Stimulated activated CD8-positive, alpha-beta memory T cell treated with anti-CD3 and anti-CD28 coated beads, Interleukin-2, amount 100 ng/mL, for 1 hour (primary cell): ENCODE data around the gene SYNDIG1.

ENCODE experiments used
- DNase-seq, 2 donors: peaks; one replicate each; pipeline ENCODE4 v3.0.0-alpha.2; 2020; ENCODE audit warnings: low read depth in 2 of 2

Gene SYNDIG1

DNA sequence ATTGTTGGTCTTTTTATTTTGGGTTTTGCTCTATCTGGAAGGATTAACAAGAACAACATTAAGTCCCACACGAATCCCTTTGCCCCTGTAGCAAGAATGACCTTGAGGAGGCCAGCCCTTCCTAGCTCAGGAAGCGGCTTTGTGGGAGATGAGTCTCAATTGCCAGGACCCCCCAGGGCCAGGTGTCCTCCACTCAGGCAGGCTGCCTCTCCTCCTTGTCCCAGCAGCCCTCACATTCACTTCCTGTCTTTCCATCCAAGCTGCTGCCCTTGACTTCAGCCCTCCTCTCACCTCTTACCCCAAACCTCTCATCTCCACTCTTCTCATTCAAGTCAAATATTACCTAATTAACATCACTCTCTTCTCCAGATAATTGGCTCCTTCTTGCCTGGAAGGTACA is 22.6 kb upstream of the SYNDIG1 start:
- DNase-seq = no peak

DNA sequence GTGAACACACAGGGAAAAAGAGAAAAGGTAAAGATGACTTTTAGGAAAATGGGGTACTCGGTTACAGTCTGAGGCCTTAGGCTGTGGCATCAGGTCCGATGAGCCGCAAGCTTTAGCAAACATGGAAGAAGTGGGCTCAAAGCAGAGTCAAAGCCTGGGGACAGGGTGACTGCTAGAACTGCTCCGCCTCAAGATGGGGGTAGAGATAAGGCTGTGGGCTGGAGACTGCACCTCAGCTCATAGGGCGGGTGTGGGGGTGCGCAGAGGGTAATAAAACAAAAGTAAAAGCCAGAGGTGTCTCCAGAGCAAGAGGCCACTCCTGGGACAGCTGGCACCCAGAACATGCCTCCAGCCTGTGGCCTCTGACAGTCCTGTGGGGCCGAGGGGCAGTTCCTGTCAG is 21.3 kb upstream of the SYNDIG1 start:
- DNase-seq = no peak

DNA sequence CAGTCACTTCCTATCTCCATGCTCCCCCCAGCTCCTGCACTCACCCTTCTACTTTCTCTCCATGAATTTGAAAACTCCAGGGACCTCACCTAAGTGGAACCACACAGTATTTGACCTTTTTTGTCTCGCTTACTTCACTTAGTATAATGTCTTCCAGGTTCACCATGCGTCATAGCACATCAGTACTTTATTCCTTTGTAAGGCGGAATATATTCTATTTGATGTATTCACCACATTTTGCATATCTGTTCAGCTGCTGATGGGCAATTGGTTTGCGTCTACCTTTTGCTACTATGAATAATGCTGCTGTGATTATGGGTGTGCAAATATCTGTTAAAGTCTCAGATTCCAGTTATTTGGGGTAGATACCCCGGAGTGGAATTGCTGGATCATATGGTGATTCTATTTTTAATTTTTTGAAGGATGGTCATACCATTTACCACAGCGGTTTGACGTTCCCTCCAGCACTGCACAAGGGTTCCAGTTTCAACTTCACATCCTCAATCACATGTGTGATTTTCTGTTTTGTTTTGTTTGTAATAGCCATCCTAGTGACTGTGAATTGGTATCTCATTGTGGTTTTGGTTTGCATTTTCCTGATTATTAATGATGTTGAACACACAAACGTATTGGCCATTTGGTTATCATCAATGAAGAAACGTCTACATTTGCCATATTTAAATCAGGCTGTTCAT is 20.3 kb upstream of the SYNDIG1 start:
- no peak for DNase-seq

DNA sequence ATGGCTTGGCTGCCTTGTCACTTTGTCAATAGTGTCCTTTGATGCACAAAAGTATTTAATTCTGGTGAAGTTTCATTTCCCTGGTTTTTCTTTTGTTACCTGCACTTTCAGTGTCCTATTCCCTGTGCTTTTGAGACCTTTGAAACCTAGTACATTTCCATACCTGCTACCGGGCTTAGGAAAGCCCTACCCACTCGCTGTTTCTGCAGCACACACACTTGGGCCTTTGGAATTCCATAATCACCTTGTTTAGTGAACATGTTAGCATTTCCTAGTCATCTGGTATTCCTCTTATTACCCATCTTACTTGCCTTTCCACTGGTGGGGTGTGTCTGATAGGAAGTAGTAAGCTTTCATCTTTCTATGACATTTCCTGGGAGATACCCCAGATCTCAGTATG is 19.3 kb upstream of the SYNDIG1 start:
- DNase-seq = no peak

DNA sequence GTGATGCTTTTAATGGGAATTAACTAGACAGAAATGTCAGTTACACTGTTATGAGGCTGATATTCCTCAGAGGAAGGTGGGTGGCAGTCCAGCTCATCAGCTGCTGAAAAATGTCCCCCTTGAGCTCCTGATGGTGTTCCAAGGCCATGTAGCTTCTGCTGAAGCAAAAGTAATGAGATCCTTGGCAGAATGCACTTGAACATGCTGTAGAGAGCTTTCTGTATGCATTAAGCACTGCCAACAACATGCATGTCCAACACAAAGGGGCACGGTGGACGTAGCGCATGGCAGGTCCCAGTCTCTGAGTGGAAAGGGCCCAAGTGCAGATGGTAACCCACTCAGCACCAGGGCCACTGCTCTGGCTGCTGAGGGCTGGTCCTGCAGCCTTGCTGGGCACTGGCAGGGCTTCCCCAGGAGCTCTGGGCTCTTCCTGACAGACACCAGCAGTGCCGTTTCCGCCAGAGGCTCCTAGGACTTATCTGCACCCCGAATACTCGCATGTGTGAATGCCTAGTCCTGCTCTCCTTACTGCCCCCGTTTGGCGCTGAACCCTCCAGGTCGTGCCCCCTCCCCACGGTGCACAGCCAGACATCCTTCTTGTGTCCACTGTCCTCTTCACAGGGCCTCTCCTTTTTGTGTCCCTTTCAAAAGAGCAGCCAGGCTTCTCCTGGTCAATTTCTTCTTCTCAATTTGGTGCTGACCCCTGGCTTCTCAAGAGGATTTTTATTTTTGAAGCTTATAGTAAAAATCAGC is 18.6 kb upstream of the SYNDIG1 start:
- DNase-seq = no peak

DNA sequence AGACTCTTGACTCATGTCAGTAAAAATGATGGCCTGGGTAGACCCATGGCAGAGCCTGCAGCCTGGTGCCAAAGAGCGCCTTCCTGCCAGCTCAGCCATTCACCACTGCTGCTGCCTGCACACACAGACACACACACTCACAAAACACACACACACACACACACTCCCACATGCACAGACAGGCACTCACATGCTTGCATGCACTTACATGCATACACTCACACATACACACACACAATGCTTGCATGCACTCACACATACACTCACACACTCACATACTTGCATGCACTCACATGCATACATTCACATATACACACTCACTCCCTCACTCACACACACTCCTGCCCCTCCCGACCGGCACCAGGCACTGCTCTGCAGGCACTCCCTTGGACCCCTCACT is 18.0 kb upstream of the SYNDIG1 start:
- DNase-seq = no peak

DNA sequence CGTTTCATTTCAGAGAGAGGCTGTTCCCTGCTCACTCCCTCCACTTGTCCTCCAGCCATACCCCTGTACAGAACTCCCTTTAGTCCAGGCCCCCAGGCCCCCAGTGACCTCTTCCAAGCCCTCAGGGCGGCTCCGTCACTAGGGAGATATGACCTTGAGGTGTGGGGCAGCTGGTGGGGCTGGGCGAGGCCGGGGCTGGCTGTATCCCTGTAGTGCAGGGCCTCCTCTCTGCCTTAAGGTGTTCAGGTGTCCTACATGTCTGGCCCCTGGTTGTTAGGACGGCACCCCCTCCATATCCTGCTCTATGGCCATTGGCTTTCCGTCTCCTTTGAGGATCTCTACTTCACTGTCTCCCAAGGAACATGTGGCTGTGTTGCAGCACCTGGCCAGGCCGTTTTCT is 17.4 kb upstream of the SYNDIG1 start:
- DNase-seq = no peak

DNA sequence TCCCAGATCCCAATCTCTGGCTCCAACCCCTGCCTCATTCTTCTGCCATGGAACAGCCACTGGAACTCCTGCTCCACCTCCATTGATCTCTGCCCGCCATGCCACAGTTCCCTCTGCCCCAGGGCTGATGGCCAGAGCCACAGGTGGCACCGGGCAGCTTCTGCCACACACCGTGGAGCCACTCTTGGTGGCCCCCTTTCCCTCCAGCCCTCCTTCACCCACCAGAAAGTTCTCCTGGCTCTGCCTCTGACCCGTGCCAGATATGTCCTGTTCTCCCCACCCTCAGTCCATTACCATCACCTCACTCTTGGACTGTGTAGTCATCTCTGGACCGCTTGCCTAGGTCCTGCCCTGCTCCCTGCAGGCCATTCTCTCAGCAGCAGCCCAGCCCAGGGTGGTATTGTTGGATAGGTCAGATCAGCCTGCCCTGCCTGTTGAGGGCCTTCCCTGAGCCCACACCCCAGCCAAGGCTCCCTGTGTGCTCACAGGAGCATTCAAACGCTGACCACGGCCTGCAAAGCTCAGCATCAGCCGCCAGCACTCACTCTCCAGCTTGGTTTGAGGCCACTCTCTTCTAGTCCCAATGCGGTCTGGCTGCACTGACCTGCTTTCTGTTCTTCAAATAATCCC is 16.8 kb upstream of the SYNDIG1 start:
- DNase-seq = no peak

DNA sequence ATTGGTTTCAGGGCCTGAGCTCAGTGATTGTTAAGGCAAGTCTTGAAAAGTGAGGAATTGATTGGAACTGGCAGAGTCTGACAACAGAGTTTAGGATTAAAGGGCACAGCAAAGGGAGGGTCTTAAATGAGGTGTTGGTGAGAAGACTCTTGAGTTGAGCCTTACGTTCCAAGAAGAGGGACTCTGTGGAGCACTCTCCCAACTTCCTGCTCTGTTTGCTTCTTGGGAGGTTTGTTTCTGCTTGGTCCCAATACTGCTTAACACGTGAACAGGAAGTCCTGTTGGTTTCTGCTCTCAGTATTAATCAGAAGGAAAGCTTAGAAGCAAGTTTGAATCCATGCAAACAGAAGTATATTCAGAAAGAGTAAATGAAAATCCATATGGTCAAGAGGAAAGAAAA is 15.6 kb upstream of the SYNDIG1 start:
- DNase-seq = no peak

DNA sequence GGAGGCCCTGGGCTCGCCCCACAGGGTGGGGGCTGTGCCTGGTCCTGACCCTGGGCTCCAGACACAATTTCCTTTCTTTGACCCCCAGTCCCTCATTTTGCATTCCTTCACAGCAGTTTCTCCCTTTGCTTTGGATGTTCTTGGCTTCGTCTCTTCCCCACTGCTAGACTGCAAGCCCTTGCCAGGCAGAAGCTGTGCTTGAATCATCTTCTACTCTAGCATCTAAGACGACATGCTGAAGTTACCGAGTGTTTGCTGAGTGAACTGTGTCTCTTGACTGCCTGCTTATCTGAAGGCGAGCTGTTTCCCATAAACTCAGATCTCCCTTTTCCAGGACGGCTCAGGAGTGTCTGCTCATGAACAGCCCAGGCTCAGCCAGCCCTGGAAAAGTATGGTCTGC is 14.3 kb upstream of the SYNDIG1 start:
- DNase-seq = no peak

DNA sequence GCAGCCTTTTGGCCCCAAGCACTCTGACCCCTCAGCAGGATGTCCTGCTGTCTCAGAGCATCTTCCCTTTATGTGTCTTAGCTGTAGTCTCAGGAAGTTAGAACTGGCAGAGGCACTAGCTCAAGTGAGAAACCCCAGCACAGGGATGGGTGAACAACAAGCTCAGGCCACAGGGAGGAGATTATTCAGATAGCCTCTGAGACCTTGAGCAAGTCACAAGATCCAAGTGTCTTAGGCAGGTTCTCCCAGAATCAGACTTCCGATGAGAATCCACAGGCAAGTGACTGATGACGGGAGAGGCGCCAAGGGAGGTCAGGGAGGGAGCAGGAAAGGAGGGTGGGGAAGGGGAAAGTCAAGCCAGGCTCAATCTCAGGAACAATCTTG is 13.0 kb upstream of the SYNDIG1 start:
- no peak for DNase-seq

DNA sequence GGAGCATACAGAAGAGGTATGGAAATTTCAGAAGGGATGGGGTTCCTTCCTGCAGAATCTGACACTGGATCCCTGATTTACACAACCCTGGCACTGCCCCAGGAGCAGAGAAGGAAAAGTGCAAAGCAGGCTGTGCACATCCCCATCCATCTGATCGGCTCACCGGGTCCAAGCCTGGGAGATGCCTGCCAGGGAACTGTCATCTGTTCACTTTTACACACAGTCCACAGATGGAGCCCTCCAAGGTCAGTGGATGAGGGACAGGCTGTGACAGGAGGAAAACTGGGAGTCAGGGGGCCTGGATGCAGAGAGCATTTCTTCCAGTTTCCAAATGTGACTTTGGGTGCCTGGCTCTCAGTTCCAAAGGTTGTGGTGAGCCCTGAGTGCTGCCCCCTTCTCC is 11.0 kb upstream of the SYNDIG1 start:
- no peak for DNase-seq

DNA sequence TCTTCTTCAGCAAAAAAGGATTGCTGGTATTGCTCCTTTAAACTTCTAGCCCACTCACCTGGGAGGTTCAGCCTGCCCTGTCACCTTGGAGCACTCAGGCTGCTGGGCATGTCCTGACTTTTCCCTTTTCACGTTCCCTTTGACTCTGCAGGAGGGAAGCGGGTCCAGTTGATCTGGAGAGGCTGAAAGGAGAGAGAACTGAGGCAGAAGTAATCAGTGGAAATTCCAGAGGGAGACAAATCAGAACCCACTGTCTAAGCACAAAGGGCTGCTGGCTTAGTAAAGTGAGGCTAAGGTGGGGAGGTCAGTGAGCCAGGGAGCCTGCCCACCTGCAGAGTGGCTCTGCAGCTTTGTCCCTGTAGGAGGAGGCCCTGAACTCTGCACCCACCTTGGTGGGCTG is 9.7 kb upstream of the SYNDIG1 start:
- DNase-seq = no peak

DNA sequence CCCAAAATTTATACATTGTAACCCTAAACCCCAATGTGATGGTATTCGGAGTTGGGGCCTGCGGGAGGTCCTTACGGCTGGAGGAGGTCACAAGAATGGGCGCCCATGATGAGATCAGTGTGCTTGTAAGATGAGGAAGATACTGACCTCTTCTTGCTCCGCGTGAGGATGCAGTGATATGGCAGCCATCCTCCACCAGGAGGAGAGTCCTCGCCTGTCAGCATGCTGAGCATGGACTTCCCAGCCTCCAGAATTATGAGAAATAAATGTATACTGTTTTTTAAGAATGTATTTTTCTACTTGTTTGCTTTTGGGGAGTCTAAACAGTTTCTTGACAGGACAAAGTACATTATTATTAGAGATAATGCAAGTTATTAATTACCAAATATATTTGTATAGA is 8.7 kb upstream of the SYNDIG1 start:
- DNase-seq = no peak

DNA sequence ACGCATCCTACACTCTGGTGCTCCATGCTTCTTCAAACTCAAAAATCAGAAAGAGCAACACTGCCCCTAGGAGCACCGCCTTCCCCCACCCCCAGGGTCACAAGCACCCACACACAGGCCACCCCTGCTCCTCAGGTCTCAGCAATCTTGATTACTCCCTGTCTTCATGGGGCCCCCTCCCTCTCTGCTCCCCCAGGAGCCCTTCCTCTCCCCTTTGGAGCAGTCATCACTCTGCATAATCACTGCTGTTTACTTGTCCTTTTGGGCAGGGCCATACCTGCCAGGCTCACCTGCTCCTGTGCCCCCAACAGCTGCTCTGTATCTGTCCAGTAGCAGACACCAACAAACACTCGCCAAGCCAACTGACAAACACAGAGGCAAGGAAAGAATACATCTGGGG is 7.6 kb upstream of the SYNDIG1 start:
- DNase-seq = no peak

DNA sequence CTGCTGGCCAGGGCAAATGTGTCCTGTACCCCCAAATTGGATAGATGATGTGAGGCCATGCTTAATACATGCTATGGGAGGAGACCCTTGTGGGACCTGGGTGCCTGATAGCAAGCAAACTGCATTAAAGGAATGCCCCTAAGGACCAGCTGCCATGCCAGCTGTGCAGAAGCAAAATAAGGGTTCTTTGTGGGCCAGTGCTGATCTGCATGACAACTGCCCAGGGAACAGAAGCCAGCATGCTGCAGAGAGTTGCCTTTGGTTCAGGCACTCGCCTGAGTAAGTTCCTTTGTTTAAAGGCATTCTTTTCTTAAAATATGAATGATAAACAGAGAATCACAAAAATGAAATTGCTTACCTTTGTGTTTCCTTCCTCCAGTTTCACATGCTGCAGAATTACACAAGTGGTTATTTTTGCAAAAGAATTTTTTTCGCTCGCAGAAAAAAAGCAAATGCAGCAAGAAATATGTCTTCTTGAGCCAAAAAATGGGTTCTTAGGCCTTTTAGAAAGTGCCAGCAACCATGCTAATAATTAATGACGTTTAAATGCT is 6.9 kb upstream of the SYNDIG1 start:
- no peak for DNase-seq

DNA sequence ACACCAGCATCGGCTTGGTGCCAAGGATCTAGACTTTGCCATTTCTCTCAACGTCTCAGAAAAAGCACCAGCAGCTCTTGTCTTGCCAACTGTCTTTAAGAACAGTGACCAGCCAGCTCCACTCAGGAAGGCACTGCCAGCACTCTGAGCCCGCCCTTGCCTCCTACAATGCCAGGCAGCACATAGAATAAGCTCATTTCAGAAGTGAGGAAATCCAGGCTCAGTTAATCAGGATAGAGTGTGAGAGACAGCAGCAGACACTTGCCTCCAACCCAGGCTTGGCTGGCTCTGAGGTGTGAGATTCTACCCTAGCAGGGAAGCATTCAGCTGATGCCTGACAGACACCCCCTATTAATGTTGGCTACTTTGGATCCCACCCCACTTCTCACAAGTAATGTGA is 4.3 kb upstream of the SYNDIG1 start:
- no peak for DNase-seq

DNA sequence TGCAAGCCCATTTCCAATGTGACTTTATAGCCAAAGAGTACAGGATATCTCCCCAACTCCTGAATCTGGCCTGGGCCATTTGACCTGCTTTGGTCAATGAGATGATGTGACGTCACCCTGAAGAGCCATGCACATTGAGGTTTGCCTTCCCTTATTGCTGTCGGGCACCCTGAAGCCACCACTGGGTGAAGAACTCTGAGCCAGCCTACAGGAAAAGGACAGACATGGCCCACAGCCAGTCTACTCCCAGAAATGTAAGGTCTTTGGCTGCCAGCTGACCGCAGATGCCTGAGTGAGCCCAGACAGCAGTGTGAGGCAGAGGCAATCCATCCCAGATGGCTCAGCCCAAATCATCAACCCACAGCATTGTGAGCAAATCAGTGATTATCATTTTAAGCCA is 3.7 kb upstream of the SYNDIG1 start:
- no peak for DNase-seq

DNA sequence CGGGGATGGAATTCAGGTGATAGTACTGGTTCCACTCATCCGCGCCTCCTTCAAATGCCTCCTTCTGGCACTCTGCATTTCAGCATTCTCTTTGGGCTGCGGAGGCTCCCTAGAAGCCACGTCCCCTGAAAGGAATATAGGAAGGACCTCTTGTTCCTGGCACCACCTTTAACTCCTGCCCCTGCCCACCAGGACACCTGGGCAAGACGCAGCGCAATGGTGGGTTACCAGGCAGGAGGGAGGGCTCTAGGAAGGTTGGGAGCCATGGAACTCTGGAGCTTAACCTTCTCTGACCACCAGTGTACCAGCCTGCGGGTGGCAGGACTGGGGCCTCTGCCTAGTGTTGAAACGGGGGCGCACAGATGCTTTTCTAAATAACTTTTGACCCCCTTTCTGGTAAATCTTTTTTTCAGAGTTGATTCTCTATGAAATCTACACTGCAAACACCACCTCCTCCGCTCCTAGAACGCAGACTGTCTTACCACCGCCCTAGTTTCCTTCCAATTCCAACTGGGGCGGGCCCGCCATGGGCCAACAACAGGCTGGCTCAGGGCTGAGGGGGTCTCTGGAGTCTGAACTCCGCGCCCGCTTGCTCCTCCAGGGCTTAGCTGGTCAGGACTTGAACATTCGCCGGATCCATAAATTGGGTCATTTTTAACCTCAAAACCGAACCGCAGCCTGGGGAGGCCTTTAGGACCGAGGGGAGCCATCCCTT is 871 bp upstream of the SYNDIG1 start:
- no peak for DNase-seq

DNA sequence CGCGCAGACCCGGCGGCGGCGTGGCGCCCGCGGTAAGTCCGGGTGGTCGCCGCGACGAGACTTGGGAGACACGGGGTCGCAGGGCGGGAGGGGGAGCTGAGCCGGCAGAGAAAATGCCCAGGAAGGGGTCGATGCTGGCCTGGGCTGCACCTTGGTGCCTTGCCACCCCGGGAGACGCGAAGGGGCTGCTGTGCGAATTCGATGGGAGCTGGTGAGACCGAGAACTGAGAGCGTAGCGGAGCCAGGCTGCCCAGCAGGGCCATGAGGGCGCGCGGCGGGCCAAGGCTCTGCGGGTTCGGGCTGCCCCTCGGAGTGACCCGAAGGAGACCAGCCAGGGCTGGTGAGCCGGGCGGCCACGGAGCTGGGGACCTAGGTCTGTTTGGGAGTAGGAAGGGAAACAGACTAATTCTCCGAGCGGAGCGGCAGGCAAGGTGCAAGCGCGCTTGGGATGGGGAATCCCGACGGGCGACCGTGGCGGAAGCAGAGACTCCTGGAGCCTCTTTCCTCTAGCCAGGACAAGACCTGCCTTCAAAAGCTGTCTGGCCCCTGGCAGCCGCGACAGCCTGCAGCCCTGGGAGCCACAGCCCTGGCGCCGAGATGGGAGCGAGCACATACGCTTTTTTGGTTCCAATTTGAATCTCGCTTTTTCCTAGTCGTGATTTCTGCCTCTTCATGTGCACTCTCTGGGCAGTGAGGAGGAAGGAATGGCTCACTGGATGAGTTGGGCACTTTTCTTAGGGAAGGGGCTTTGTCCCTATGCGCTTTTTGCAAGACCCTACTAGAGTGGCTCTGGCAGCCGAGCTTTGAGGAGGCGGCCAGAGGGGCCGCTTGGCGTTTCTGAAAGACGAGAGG is 691 bp downstream of the SYNDIG1 start:
- DNase-seq = no peak
